Kidney capillary endothelial cell (primary cell): ENCODE data around the gene ERVW-1.

Experiments used
- DNase-seq: peaks from one replicate; pipeline ENCODE4 v3.0.0-alpha.2; 2018; ENCODE audit warnings: low spot score

The ERVW-1 gene

DNA sequence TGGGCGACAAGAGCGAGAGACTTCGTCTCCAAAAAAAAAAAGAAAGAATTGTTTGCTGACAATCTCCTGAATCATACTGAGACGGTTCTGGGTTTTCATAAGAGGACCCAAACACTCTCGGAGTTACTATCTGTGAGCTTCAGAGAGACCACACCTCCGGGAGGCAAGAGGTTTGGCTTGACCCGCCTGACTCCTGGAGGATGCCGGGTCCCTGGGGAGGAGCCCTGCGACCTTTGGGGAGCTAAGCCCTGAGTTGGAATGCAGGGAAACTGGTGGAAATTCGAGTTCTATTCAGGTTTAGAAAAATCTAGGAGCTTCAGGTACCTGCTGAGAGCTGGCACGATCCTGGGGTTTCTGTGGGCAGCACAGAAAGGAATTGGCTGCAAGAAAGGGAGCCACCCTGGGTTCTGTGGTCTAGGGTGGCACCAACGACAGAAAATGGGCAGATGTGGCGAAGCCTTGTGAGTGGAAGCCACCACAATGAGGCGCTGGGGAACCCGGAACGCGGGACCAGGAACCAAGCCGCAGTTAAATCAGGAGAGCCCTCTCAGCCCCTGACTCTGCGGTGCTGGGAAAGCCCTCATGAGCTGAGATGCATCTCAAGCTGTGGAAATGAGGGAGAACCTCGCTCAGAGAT, 52.3 kb downstream of the ERVW-1 start:
- no peak for DNase-seq

DNA sequence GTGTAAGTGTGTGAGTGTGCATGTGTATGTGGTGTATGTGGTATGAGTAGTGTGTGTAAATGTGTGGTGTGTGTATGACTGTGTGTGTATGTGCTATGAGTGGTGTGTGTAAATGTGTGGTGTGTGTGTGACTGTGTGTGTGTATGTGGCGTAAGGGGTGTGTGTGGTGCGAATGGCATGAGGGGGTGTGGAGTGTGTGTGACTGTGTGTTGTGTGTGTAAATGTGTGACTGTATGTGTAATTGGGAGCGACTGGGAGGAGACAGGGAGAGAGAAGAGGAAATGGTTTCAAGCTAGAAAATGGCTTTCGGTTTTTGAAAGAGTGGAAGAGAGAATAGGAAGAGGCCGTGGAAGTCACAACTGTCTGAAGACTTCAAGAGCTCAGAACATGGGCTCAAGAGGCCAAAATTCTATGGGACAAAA, 54.0 kb downstream of the ERVW-1 start:
- DNase-seq = no peak

DNA sequence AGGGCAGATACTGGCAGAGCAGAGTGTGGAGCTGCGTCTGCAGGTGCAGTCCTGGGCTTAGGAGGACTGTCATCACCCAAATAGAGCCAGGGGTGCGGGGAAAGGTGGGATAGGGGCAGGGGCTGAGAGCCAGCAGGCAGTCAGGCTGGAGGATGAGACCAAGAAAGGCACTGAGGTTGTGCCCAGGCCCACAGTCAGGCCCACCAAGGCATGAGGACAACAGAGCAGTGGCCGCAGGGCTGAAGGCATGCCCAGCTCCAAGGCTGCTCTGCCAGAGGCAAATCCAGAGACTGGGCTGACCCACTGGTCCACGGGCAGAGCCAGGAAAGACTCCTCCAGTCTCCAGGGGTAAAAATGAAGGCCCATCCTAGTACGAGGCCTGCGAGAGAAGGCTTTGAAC, 54.8 kb downstream of the ERVW-1 start:
- DNase-seq = no peak

DNA sequence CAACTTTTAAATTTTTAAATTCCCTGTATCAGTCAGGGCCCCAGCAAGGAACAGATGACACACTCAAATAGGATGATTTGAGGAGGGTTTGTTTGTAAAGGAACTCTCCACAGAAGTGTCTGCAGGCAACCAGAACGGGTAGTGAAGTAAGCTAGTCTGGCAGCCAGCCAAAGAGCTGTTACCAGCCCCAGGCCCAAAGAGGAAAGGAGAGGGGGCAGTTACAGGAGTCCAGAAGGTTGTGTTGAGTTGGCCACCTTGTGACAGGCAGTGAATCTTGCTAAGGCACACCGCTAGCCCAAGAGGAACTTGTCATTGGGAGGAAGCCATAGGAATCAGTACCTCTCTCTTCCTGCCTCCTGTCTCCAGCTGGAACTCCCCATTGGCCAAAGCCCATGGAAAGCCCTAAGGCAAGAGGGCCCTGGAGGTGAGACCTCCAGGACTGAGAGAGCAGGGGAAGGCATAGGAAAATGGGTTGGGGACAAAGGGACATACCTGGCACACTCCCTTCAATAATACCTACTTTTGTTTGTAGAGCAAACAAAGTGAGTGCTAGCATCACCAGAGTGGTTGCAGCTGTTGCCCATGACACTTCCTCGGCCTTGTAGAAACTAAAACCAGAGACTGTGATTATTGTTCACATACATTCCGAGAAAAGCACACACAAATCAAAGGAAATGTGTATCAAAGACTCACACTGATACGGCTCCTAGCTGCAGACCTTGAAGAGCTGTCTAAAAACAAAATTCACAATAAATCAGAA, 55.9 kb downstream of the ERVW-1 start:
- no peak for DNase-seq
